Activated CD4-positive, alpha-beta T cell treated with anti-CD3 and anti-CD28 coated beads, Interleukin-2, amount 10 ng/mL, durations not matched to agents 24 days and 14 days (primary cell): ENCODE measurements around the gene GMDS. TPM values are rescaled to one million over a fixed set of nuclear protein-coding genes. Genes with fewer than 3 reads are reported as not detected.
A peak's percentile ranks its signal among the peaks of the same experiment; 100 is the strongest.

Experiments used
- DNase-seq: peaks from one replicate; pipeline ENCODE4 v3.0.0; 2022
- H3K27ac Mint-ChIP-seq: one replicate; pipeline ENCODE4 v1.8.0; 2022; ENCODE audit warnings: mild to moderate bottlenecking, mixed read lengths
- H3K27me3 Mint-ChIP-seq: one replicate; pipeline ENCODE4 v1.8.0; 2022; ENCODE audit warnings: mixed read lengths
- H3K36me3 Mint-ChIP-seq: one replicate; pipeline ENCODE4 v1.8.0; 2022; ENCODE audit warnings: low read depth, mild to moderate bottlenecking, mixed read lengths
- H3K4me1 Mint-ChIP-seq: one replicate; pipeline ENCODE4 v1.8.0; 2021; ENCODE audit warnings: mixed read lengths
- H3K4me3 Mint-ChIP-seq: one replicate; pipeline ENCODE4 v1.8.0; 2022; ENCODE audit warnings: mild to moderate bottlenecking, moderate library complexity, mixed read lengths
- H3K9me3 Mint-ChIP-seq: one replicate; pipeline ENCODE4 v1.8.0; 2021; ENCODE audit warnings: mixed read lengths
- intact Hi-C: fragments of 100-400 bp; cut with micrococcal nuclease; formaldehyde crosslinking; loops from one replicate; pipeline ENCODE4 v1.15.1; 2023
- total RNA-seq: library from RNA; stranded (reverse); gene quantifications from 2 replicates; pipeline ENCODE4 v1.2.3, GENCODE V29; 2022

GMDS gene
- total RNA-seq, 1 donor from 2014 or later = 47.4 TPM

GRCh38 chr6:2072453-2072852 is 173.0 kb downstream of the GMDS start:
- H3K4me1 Mint-ChIP-seq = no peaks in the 10 kb centered on the region
- H3K27me3 Mint-ChIP-seq = peaks cover 1% of the 10 kb centered on the region
- no peak for DNase-seq
- H3K36me3 Mint-ChIP-seq = peaks cover 3% of the 10 kb centered on the region
- H3K9me3 Mint-ChIP-seq = peaks cover 17% of the 10 kb centered on the region
- no peak overlapping the region for H3K4me3 Mint-ChIP-seq
- H3K27ac Mint-ChIP-seq = no peak overlapping the region
- intact Hi-C loops = no loop called here

GRCh38 chr6:2063547-2063946 is 181.9 kb downstream of the GMDS start:
- intact Hi-C loops = no loop called here
- Mint-ChIP-seq H3K27me3 (no peaks in the 10 kb centered on the region), H3K27ac (no peak overlapping the region), H3K4me1 (no peaks in the 10 kb centered on the region), H3K9me3 (no peaks in the 10 kb centered on the region), H3K36me3 (peaks cover 3% of the 10 kb centered on the region), H3K4me3 (no peak overlapping the region)
- DNase-seq = no peak

GRCh38 chr6:2061880-2062279 is 183.5 kb downstream of the GMDS start:
- H3K36me3 Mint-ChIP-seq = peaks cover 8% of the 10 kb centered on the region
- DNase-seq = no peak
- no peaks in the 10 kb centered on the region for H3K9me3 Mint-ChIP-seq
- no peak overlapping the region for H3K4me3 Mint-ChIP-seq
- H3K4me1 Mint-ChIP-seq = peaks cover 4% of the 10 kb centered on the region
- H3K27me3 Mint-ChIP-seq = no peaks in the 10 kb centered on the region
- H3K27ac Mint-ChIP-seq = no peak overlapping the region
- intact Hi-C loops = no loop called here

GRCh38 chr6:2055911-2056310 is 189.5 kb downstream of the GMDS start:
- DNase-seq = no peak
- Mint-ChIP-seq H3K4me1 (peaks cover 4% of the 10 kb centered on the region), H3K4me3 (no peak overlapping the region), H3K27ac (no peak overlapping the region), H3K9me3 (peaks cover 3% of the 10 kb centered on the region), H3K27me3 (peaks cover 2% of the 10 kb centered on the region), H3K36me3 (peaks cover 8% of the 10 kb centered on the region)
- intact Hi-C loops = no loop called here

GRCh38 chr6:2055143-2055542 is 190.3 kb downstream of the GMDS start:
- Mint-ChIP-seq H3K9me3 (peaks cover 3% of the 10 kb centered on the region), H3K27me3 (peaks cover 2% of the 10 kb centered on the region), H3K4me1 (peaks cover 4% of the 10 kb centered on the region), H3K36me3 (peaks cover 5% of the 10 kb centered on the region), H3K4me3 (no peak overlapping the region), H3K27ac (peak overlapping the region; percentile 44)
- intact Hi-C loops = no loop called here
- DNase-seq = no peak

- Mint-ChIP-seq H3K4me3 (no peak overlapping the region), H3K4me1 (peaks cover 4% of the 10 kb centered on the region), H3K27me3 (peaks cover 2% of the 10 kb centered on the region), H3K27ac (no peak overlapping the region), H3K9me3 (peaks cover 3% of the 10 kb centered on the region), H3K36me3 (peaks cover 5% of the 10 kb centered on the region)
- DNase-seq = no peak
- intact Hi-C loops = no loop called here
These were observed 190.8 kb downstream of the GMDS start for GRCh38 chr6:2054516-2055067.

- no peak for DNase-seq
- intact Hi-C loops = no loop called here
- peaks cover 5% of the 10 kb centered on the region for H3K36me3 Mint-ChIP-seq
These were observed 191.7 kb downstream of the GMDS start for GRCh38 chr6:2053691-2054090.

GRCh38 chr6:2047855-2048254 is 197.6 kb downstream of the GMDS start:
- DNase-seq = no peak
- peaks cover 8% of the 10 kb centered on the region for H3K9me3 Mint-ChIP-seq
- no peak overlapping the region for H3K27ac Mint-ChIP-seq
- intact Hi-C loops = no loop called here
- no peaks in the 10 kb centered on the region for H3K36me3 Mint-ChIP-seq
- no peaks in the 10 kb centered on the region for H3K4me1 Mint-ChIP-seq
- no peak overlapping the region for H3K4me3 Mint-ChIP-seq
- H3K27me3 Mint-ChIP-seq = no peaks in the 10 kb centered on the region

More at GRCh38 chr6:2053691-2054090, 191.7 kb downstream of the GMDS start:
- Mint-ChIP-seq H3K4me3 (no peak overlapping the region), H3K4me1 (peaks cover 4% of the 10 kb centered on the region), H3K9me3 (peaks cover 3% of the 10 kb centered on the region), H3K27ac (no peak overlapping the region), H3K27me3 (peaks cover 2% of the 10 kb centered on the region)

- Mint-ChIP-seq H3K4me1 (peaks cover 3% of the 10 kb centered on the region), H3K4me3 (no peak overlapping the region), H3K36me3 (no peaks in the 10 kb centered on the region), H3K27ac (no peak overlapping the region), H3K27me3 (peaks cover 4% of the 10 kb centered on the region), H3K9me3 (peaks cover 5% of the 10 kb centered on the region)
- intact Hi-C loops = no loop called here
- no peak for DNase-seq
These were observed 201.2 kb downstream of the GMDS start for GRCh38 chr6:2044192-2044591.

GRCh38 chr6:2042956-2043648 is 202.3 kb downstream of the GMDS start:
- H3K4me1 Mint-ChIP-seq = peaks cover 12% of the 10 kb centered on the region
- H3K27me3 Mint-ChIP-seq = peaks cover 5% of the 10 kb centered on the region
- H3K9me3 Mint-ChIP-seq = peaks cover 5% of the 10 kb centered on the region
- no peaks in the 10 kb centered on the region for H3K36me3 Mint-ChIP-seq
- no peak overlapping the region for H3K4me3 Mint-ChIP-seq
- no peak overlapping the region for H3K27ac Mint-ChIP-seq
- intact Hi-C loops = no loop called here
- no peak for DNase-seq

GRCh38 chr6:2038092-2038491 is 207.3 kb downstream of the GMDS start:
- Mint-ChIP-seq H3K27ac (no peak overlapping the region), H3K4me1 (peaks cover 31% of the 10 kb centered on the region), H3K9me3 (no peaks in the 10 kb centered on the region), H3K36me3 (peaks cover 1% of the 10 kb centered on the region), H3K4me3 (peak overlapping the region; percentile 28), H3K27me3 (peaks cover 12% of the 10 kb centered on the region)
- intact Hi-C loops = no loop called here
- peak; percentile 86 for DNase-seq

- H3K27ac Mint-ChIP-seq = no peak overlapping the region
- intact Hi-C loops = no loop called here
These were observed 208.0 kb downstream of the GMDS start for GRCh38 chr6:2037237-2037926.

GRCh38 chr6:2036710-2037023 is 208.7 kb downstream of the GMDS start:
- intact Hi-C loops = no loop called here
- Mint-ChIP-seq H3K4me1 (peaks cover 31% of the 10 kb centered on the region), H3K27ac (no peak overlapping the region)

More at GRCh38 chr6:2037237-2037926, 208.0 kb downstream of the GMDS start:
- no peak for DNase-seq
- Mint-ChIP-seq H3K9me3 (no peaks in the 10 kb centered on the region), H3K4me3 (peak overlapping the region; percentile 5), H3K27me3 (peaks cover 12% of the 10 kb centered on the region), H3K4me1 (peaks cover 31% of the 10 kb centered on the region), H3K36me3 (peaks cover 1% of the 10 kb centered on the region)

GRCh38 chr6:2035826-2036709 is 209.3 kb downstream of the GMDS start:
- Mint-ChIP-seq H3K4me3 (no peak overlapping the region), H3K9me3 (no peaks in the 10 kb centered on the region), H3K36me3 (peaks cover 1% of the 10 kb centered on the region), H3K27ac (no peak overlapping the region), H3K4me1 (peaks cover 31% of the 10 kb centered on the region), H3K27me3 (peaks cover 12% of the 10 kb centered on the region)
- no peak for DNase-seq
- intact Hi-C loops = no loop called here

More at GRCh38 chr6:2036710-2037023, 208.7 kb downstream of the GMDS start:
- peaks cover 12% of the 10 kb centered on the region for H3K27me3 Mint-ChIP-seq
- no peaks in the 10 kb centered on the region for H3K9me3 Mint-ChIP-seq
- peaks cover 1% of the 10 kb centered on the region for H3K36me3 Mint-ChIP-seq
- no peak for DNase-seq
- no peak overlapping the region for H3K4me3 Mint-ChIP-seq
